HG03520 (cell line): ENCODE results near the gene MRGPRD.

Experiments
- ATAC-seq: cut with Tn5 transposase; IDR thresholded peaks from one replicate; pipeline ENCODE4 v1.9.1; 2021; ENCODE audit warnings: mild to moderate bottlenecking, moderate library complexity; ENCODE audit not compliant: unreplicated experiment

The MRGPRD gene

GRCh38 chr11:68970921-68971636 lies 9.7 kb downstream of the MRGPRD start:
- ATAC-seq, result no peak

DNA sequence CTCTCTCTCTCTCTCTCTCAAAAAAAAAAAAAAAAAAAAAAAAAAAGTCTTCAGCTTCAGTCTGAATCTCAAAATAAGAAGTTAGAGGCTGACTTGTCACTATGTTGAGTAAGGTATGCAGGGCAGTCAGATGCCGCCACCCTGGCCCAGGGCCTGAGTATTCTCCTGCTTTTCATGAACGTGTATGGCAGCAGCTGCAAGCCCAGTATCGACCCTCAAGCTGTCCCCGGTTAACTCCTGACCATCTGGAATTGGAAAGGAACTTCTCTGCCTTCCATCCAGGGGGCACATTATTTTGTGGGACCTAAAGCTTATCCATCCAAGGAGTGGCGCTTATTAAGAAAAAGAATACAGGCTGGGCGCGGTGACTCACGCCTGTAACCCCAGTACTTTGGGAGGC lies 11.4 kb downstream of the MRGPRD start:
- ATAC-seq, result no peak

DNA sequence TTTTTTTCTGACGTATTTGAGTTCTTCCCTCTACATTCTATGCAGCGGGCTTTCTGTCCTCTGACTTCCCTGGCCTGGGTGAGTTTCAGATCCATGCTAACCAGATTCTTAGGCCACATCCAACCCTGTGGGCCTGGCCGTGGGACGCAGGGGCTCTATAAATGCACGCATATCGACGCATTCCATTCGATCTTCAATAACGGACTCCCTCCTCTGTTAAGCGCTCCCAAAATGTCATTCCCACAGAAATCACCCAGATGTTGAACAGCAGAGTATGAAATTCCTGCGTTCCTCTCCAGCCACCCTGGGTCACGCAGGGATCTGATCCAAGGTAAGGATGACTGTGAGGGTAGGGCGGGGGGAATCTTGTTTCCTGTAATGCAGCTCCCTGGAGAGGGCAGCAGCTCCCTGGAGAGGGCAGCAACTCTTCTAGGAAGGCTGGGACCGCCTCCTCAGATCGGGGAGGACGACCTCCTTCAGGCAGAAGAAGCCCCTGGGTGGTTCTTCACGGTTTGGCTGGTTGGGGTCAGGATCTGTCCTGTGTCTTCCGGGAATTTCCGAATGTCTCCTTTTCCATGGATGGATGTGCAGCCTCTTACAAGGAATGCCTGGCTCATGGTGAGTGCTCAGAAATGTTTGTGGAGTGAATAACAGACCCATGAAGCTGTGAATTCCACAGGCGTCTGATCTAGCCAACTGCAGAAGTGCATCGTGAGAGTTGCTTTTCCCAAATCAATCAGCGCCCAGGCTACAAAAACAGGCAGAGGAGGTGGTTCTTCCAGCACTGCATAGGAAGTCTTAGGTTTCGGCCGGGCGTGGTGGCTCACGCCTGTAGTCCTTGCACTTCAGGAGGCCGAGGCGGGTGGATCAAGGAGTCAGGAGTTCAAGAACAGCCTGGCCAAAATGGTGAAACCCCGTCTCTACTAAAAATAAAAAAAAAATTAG lies 12.2 kb downstream of the MRGPRD start:
- no peak for ATAC-seq

DNA sequence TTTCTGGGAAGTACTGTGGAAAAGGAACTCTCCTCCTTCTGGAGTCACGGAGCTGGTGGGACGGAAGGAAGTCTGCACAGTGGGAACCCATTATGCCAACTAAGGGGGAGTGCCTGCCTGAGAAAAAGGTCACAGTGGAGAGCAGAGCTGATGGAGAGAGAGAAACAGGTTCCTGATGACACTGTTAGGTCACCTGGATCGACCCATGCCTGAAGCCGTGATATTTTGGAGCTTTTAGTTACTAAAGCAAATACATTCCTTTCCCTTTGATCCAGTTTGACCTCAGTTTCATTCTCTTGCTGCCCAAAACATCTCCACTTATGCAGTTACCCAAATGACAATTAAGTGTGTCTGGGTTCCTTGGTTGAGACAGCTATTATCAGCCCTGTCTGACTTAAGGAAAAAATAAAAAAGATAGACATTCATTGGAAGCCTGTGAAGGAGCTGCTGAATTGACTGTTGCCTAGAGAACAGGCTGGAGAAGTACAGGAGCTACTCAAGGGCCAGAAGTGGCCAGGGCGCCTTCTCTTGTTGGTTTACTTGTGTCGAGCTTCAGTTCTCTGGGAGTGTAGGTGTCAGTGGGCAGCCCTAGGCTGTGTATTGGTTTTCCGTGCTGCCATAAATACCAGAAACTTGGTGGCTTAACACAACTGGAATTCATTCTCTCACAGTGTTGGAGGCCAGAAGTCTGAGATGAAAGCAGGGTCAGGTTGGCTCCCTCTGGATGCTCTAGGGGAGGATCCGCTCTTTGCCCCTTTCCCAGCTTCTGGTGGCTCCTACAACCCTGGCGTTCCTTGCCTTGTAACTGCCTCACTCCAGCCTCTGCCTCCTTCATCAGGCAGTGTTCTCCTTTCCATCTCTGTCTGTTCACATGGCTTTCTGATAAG lies 13.6 kb downstream of the MRGPRD start:
- ATAC-seq, result no peak

DNA sequence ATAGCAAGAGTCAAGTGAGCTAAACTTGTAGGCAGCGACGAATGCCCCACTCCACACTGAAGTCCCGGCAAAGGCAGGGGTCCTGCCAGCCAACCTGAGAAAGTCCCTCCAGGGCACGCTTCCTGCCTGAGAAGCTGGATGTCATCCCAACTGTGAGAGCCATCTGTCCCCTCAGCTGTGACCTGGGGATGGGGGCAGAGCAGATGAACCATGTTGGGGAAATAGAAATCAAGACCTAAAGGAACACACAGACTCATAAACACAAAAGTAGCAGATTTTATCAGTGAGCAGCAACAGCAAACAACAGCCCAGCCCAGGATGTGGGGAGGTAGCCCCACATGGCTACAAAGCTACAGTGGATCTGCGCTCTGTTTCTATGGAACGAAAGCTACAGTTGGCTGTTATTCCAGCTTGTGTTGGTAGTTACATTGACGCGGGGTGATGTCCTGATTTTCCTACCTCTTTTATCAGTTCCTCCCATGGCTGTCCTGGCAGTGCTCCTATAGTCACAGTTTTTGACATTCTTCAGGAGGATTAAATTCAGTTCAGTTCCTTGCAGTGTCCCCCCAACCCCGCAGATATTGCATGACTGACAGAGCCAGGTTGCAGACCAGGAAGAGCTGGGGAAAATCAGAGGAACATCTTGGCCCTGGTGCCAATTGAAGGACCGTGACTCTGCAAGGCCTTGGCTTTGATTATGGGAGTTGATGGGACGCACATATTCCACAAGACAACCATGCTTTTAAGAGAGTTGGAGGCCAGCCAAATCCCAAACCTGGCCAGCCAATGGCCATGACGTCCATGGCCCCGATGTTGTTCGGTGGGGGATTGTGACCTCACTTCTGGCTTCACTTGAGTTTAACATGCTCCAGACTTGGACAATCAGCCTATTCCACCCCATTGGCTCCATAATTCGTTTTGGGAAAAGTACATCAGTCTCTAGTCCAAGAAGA lies 14.6 kb downstream of the MRGPRD start:
- ATAC-seq, result no peak

DNA sequence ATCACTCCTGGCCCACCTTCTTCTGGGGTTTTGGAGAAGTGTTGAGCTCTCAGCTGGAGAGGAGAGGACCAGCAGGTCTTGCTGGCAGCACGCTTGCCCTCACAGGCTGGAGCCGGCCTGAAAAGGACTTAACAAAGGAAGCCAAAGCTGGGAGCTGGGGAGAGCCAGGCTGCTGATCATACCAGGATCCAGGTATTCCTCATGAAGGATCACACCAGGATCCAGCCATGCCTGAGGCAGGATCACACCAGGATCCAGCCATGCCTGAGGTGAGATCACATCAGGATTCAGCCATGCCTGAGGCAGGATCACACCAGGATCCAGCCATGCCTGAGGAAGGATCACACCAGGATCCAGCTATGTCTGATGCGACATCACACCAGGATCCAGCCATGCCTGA lies 17.0 kb downstream of the MRGPRD start:
- no peak for ATAC-seq

- no peak for ATAC-seq
These were observed 18.1 kb downstream of the MRGPRD start for GRCh38 chr11:68962527-68963250.

GRCh38 chr11:68961245-68961644 lies 19.5 kb downstream of the MRGPRD start:
- no peak for ATAC-seq

DNA sequence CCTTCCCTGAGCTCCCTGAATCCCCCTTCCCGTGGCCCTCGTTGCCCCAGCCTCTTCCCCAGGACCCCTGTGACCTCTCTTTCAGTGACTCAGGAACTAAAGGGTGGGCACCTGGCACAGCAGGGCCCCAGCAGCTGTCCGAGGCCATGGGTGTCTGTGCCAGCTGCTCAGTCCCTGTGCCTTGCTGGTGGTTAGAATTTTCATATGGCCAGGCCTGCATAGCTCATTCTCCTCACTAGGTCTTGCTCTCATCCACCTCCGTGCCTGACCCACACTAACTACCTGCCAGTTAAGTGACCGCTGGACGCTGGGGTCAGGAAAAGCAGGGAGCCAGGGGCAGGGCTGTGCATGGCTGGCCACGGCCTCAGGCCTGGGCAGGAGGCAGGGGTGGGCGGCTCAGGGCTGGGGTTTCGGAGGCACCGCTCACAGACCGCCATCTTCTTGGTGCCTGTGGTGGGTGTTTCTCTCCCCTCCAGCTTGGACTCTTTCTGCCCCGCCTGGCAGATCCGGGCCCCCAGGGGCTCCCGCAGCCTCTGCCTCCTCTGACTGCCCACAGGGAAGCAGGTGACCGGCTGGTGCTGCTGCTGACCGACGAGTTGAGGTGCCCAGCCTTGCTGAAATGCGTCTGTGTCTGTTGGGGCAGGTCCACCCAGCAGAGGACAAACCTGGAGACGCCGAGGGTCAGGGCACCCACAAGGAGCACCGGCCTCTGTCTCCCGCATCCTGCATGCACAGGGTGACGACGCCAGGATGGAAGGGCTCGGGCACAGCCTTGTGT lies 20.3 kb downstream of the MRGPRD start:
- no peak for ATAC-seq

GRCh38 chr11:68959465-68960293 lies 21.1 kb downstream of the MRGPRD start:
- ATAC-seq, result no peak

DNA sequence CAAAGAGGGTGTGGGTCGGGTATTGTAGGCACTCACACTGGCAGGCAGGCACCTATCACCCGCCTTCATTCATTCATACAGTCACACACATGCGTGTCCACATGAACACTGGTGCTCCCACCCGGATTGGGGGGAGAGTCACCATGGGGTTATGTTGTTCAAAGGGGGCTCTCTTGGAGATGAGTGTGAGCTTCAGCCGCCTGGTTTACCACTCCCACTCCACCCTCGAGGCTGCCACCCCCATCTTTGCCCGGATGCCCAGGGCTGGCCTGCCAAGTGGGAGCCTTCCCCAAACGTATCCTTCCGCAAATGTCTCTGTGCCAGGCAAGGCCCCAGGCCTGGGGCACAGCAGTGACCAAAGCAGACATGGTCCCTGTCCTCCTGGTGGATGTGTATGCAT lies 22.6 kb downstream of the MRGPRD start:
- no peak for ATAC-seq

GRCh38 chr11:68956547-68957254 lies 24.1 kb downstream of the MRGPRD start:
- ATAC-seq, result no peak

GRCh38 chr11:68956142-68956541 lies 24.6 kb downstream of the MRGPRD start:
- ATAC-seq, result no peak

- ATAC-seq, result no peak
These were observed 25.2 kb downstream of the MRGPRD start for GRCh38 chr11:68955607-68955958.

DNA sequence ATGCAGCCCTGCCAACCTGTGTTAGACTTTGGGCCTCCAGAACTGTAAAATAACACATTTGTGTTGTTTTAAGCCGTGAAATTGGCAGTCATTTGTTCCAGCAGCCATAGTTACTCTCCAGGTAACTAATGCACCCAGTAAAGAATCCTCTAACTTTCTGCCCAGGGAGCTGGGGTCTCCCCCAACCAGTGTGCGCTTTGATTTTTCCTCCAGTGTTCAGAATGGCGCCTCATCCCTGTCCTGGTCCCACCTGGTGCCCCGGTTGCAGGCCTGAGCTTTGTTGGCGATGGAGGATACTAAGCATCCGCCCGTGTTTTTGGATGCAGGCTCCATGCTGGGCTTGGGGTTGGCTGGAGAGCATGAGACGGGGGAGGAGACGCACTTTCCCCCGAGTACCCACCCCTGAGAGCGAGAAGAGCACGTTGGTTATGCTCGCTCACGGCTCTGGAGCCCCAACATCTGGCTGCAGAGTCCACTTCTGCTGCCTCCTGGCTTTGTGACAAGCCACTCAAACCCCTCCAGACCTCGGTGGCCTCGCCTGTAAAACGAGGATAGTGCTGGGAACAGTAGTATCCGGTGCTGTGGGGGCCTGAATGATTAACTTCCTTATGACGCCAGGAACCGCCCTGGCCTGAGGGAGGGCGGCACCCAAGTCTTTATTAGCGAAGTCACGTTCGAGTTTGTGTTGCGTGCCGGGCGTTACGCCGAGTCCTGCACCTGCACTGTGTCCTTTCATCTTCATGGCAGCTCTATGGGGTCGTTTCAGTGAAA lies 25.8 kb downstream of the MRGPRD start:
- ATAC-seq, result no peak

GRCh38 chr11:68950762-68951161 lies 30.0 kb downstream of the MRGPRD start:
- ATAC-seq, result no peak
